OCI-LY7 (cell line): ENCODE data around the gene CFL2. TPM values are rescaled to one million over a fixed set of nuclear protein-coding genes. Genes with fewer than 3 reads are reported as not detected.

Source experiments
- BruUV-seq: library from RNA; stranded (reverse); fragments of 400-500 nt; replicated peaks from 2 replicates; lab custom pipeline; 2021; lab: Mats Ljungman, UMichigan
- CTCF ChIA-PET: fragments of 300-600 bp; sonication (Branson Sonifier 250); formaldehyde crosslinking; loops from one replicate; lab custom pipeline; 2022; ENCODE audit warnings: antibody characterized with exemption; ENCODE audit not compliant: unreplicated experiment; lab: Charles Lee
- POLR2A ChIA-PET: fragments of 300-600 bp; sonication (Branson Sonifier 250); formaldehyde crosslinking; loops from one replicate; lab custom pipeline; 2022; ENCODE audit warnings: antibody characterized with exemption; lab: Charles Lee
- DNase-seq: peaks from one replicate; pipeline ENCODE4 v3.0.0-alpha.2; 2015; ENCODE audit warnings: low spot score
- H2AFZ ChIP-seq: fragments of 200-600 bp; sonication (generic), shearing (Covaris generic); 2 replicates; pipeline ENCODE4 v1.6.1; 2014; ENCODE audit warnings: mild to moderate bottlenecking, antibody characterized with exemption, low read length, moderate library complexity
- H3K27ac ChIP-seq: fragments of 200-600 bp; sonication (generic); 2 replicates; pipeline ENCODE4 v1.5.1; 2014; ENCODE audit warnings: mixed run types, low read depth, mild to moderate bottlenecking, moderate library complexity, low read length, inconsistent platforms; ENCODE audit not compliant: poor library complexity, severe bottlenecking
- H3K36me3 ChIP-seq: fragments of 200-600 bp; sonication (generic); 2 replicates; pipeline ENCODE4 v1.6.1; 2014; ENCODE audit warnings: mild to moderate bottlenecking, antibody characterized with exemption, low read length, moderate library complexity, mixed read lengths; ENCODE audit not compliant: insufficient read depth
- H3K4me1 ChIP-seq: fragments of 200-600 bp; sonication (generic); 2 replicates; pipeline ENCODE4 v1.5.1; 2014; ENCODE audit warnings: mild to moderate bottlenecking, low read length; ENCODE audit not compliant: insufficient read depth, poor library complexity, severe bottlenecking
- H3K4me2 ChIP-seq: fragments of 200-600 bp; sonication (generic); 2 replicates; pipeline ENCODE4 v1.6.1; 2014; ENCODE audit warnings: mild to moderate bottlenecking, low read length
- H3K4me3 ChIP-seq: fragments of 200-600 bp; sonication (generic); 2 replicates; pipeline ENCODE4 v1.5.1; 2014; ENCODE audit warnings: mild to moderate bottlenecking, low read depth, low read length; ENCODE audit not compliant: poor library complexity, severe bottlenecking
- H3K79me2 ChIP-seq: fragments of 200-600 bp; sonication (generic); 2 replicates; pipeline ENCODE4 v1.6.1; 2016; ENCODE audit warnings: low read depth, mild to moderate bottlenecking, low read length, moderate library complexity, mixed read lengths; ENCODE audit not compliant: insufficient read depth
- H3K9me2 ChIP-seq: fragments of 200-600 bp; sonication (generic); 2 replicates; pipeline ENCODE4 v1.6.1; 2016; ENCODE audit warnings: mild to moderate bottlenecking, low read length, mixed read lengths; ENCODE audit not compliant: insufficient read depth
- H3K9me3 ChIP-seq: fragments of 200-600 bp; sonication (generic); 2 replicates; pipeline ENCODE4 v1.6.1; 2014; ENCODE audit warnings: mild to moderate bottlenecking, mixed run types, low read length, mixed read lengths
- H4K20me1 ChIP-seq: fragments of 200-600 bp; sonication (generic); 2 replicates; pipeline ENCODE4 v1.6.1; 2014; ENCODE audit warnings: mild to moderate bottlenecking, antibody characterized with exemption, low read length, moderate library complexity, mixed read lengths; ENCODE audit not compliant: insufficient read depth
- CTCF ChIP-seq: fragments of 200-600 bp; sonication (generic); conservative IDR thresholded peaks from 2 replicates; pipeline ENCODE4 v1.5.1; 2014; ENCODE audit warnings: mild to moderate bottlenecking, antibody characterized with exemption, low read length, moderate library complexity, mixed read lengths
- EZH2phosphoT487 ChIP-seq: fragments of 200-600 bp; sonication (generic); IDR thresholded peaks from 2 replicates; pipeline ENCODE4 v1.6.1; 2018; ENCODE audit warnings: low read depth, borderline replicate concordance, mild to moderate bottlenecking, mixed run types, antibody characterized with exemption, low read length, moderate library complexity, mixed read lengths
- intact Hi-C: fragments of 100-400 bp; cut with micrococcal nuclease; formaldehyde crosslinking; loops from one replicate; pipeline ENCODE4 v1.10.0; 2022; ENCODE audit not compliant: unreplicated experiment
- small RNA-seq: library from RNA; depleted of rRNA; stranded (forward); fragments of <200 nt; gene quantifications from one replicate; pipeline ENCODE3, GENCODE V24; 2014
- total RNA-seq, 2 experiments: library from RNA; depleted of rRNA in 1 of 2; stranded (reverse); fragments of >200 nt in 1 of 2; shearing (Covaris generic) in 1 of 2; gene quantifications; 2 replicates each; pipeline ENCODE4 v1.2.3, GENCODE V29; 2014 to 2022

The CFL2 gene
- total RNA-seq, 2 experiments from 2014 or later: 7.1 to 24.7 TPM

- Histone ChIP-seq H3K9me2 (no peaks in the 10 kb centered on the region), H3K4me1 (peaks cover under 1% of the 10 kb centered on the region), H3K27ac (no peak overlapping the region), H3K4me2 (no peak overlapping the region), H3K9me3 (no peaks in the 10 kb centered on the region), H3K79me2 (no peaks in the 10 kb centered on the region), H3K36me3 (no peaks in the 10 kb centered on the region), H2AFZ (no peak overlapping the region), H3K4me3 (no peak overlapping the region), H4K20me1 (no peaks in the 10 kb centered on the region)
- BruUV-seq: no TSS peak
- ChIA-PET POLR2A (no interaction called here), CTCF (no interaction called here)
- DNase-seq: no peak
- intact Hi-C loops: no loop called here
- TF ChIP-seq CTCF (no peak), EZH2phosphoT487 (no peak)
Measured at GRCh38 chr14:34660796-34661195, 53.6 kb downstream of the CFL2 start.

Small RNA genes within 50 kb of the gene (small RNA-seq; reads per million reads assigned to genes)
- not detected for gene RNU6-1261P

Other genes with a start within 250 kb of the CFL2 start
- 27.5 and 35.8 TPM in 2 replicates for gene EAPP, start 174.9 kb downstream of the CFL2 start, total RNA-seq (2014; rRNA removed; shearing (Covaris generic))
- gene EAPP, start 174.9 kb downstream of the CFL2 start, total RNA-seq (2022): 28.6 and 33.1 TPM in 2 replicates
- 29.0 and 33.4 TPM in 2 replicates for gene SNX6, start 84.4 kb downstream of the CFL2 start, total RNA-seq (2014; rRNA removed; shearing (Covaris generic))
- 57.6 and 59.8 TPM in 2 replicates for gene SNX6, start 84.4 kb downstream of the CFL2 start, total RNA-seq (2022)
- gene BAZ1A, start 160.8 kb upstream of the CFL2 start, total RNA-seq (2014; rRNA removed; shearing (Covaris generic)): 39.6 and 42.2 TPM in 2 replicates
- 58.6 and 58.7 TPM in 2 replicates for gene BAZ1A, start 160.8 kb upstream of the CFL2 start, total RNA-seq (2022)